GM21528 (cell line): ENCODE measurements around the gene SPTBN4.
"Not testable (repeated sequence)": the region's sequence is repeated elsewhere in the genome, so short reads cannot be mapped to it uniquely, and the experiment has no call there.

Experiments used
- ATAC-seq: cut with Tn5 transposase; IDR thresholded peaks from one replicate; pipeline ENCODE4 v1.9.1; 2021; ENCODE audit warnings: mild to moderate bottlenecking, moderate library complexity; ENCODE audit not compliant: unreplicated experiment, low FRiP score

SPTBN4 gene

GRCh38 chr19:40555978-40556689, 89.3 kb downstream of the SPTBN4 start:
- no peak for ATAC-seq

- ATAC-seq = no peak
These were observed 90.2 kb downstream of the SPTBN4 start for GRCh38 chr19:40556953-40557530.

- no peak for ATAC-seq
These were observed 92.6 kb downstream of the SPTBN4 start for GRCh38 chr19:40559394-40559793.

GRCh38 chr19:40560092-40560507, 93.3 kb downstream of the SPTBN4 start:
- no peak for ATAC-seq

GRCh38 chr19:40561947-40562346, 95.1 kb downstream of the SPTBN4 start:
- ATAC-seq = no peak

- not testable (repeated sequence) for ATAC-seq
These were observed 97.7 kb downstream of the SPTBN4 start for GRCh38 chr19:40564535-40564934.

GRCh38 chr19:40565355-40565754, 98.6 kb downstream of the SPTBN4 start:
- no peak for ATAC-seq

- ATAC-seq = no peak
These were observed 99.2 kb downstream of the SPTBN4 start for GRCh38 chr19:40565910-40566495.

GRCh38 chr19:40567040-40567749, 100.4 kb downstream of the SPTBN4 start:
- no peak for ATAC-seq

- no peak for ATAC-seq
These were observed 101.1 kb downstream of the SPTBN4 start for GRCh38 chr19:40567750-40568494.

- peak; percentile 76 for ATAC-seq
These were observed 103.7 kb downstream of the SPTBN4 start for GRCh38 chr19:40570313-40571004.

- no peak for ATAC-seq
These were observed 104.2 kb downstream of the SPTBN4 start for GRCh38 chr19:40571005-40571318.

- no peak for ATAC-seq
These were observed 105.2 kb downstream of the SPTBN4 start for GRCh38 chr19:40571831-40572495.

- ATAC-seq = no peak
These were observed 108.5 kb downstream of the SPTBN4 start for GRCh38 chr19:40575326-40575725.

- ATAC-seq = peak; percentile 17
These were observed 109.4 kb downstream of the SPTBN4 start for GRCh38 chr19:40576151-40576584.

GRCh38 chr19:40576585-40577451, 110.0 kb downstream of the SPTBN4 start, which contains the start of gene SHKBP1:
TSS of gene SHKBP1 (plus strand) at chr19:40576873. CDS start at chr19:40576900, 27 bp downstream.
- peak; percentile 61 for ATAC-seq

- ATAC-seq = no peak
These were observed 111.7 kb downstream of the SPTBN4 start for GRCh38 chr19:40578442-40578908.

- ATAC-seq = no peak
These were observed 113.8 kb downstream of the SPTBN4 start for GRCh38 chr19:40580619-40581018.
